ENCODE measurements around the gene CELF1.

Gene CELF1

GRCh38 chr11:47508240-47508957 lies 44.5 kb downstream of the CELF1 start:
- DNase-seq (ENCODE audit: low read depth), result no peak

DNA sequence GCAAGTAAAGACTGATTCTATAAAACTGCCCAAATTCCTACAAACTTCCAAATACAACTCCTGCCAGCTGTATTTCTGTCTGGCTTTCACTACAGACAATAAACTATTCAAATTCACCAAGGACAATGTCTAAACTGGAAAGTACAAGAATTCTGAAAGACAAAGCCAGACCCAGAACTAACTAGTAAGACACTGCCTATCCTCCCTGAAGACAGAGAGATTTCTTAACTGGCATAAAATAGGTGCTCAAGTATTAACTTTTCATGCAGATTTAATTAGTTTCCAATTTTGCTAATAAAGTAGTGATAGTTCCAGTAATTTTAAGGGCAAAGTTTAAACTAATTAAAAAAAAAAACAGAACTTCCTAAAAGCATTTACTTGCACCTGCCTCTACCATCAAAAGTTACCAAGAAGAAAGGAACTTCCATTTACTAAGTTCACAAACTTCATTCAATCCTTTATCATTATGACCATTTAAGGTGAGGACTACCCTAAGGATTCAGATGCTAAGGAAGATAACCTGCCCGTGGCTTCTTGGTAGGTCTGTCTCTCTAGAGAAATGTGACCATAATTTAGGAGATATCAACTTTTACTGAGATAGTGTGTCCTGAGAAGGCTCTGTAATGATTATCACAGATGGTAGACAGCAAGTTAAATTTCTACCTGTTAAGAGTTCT lies 45.2 kb downstream of the CELF1 start:
- DNase-seq (ENCODE audit: low read depth), result no peak

- DNase-seq (ENCODE audit: low read depth), result no peak
Observed at GRCh38 chr11:47506795-47507562, 46.0 kb downstream of the CELF1 start.

GRCh38 chr11:47506373-47506772 lies 46.6 kb downstream of the CELF1 start:
- no peak for DNase-seq (ENCODE audit: low read depth)

DNA sequence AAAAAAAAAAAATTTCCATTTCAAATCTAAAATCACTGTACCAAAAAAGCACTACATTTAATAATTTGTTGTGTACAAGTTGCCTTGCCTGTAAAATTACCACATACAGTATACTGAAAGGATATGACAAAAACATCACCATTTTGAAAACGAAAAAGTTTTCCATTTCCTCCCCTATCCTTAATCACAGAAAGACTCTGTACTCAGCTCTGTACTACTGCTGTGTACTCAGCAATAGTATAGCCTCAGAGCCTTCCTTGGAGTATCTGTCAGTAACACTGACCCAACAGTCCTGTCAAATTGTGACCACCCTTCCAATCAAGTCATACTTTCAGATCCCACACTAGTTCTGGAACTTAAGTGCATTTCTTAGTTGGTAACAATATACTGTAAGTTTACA lies 48.0 kb downstream of the CELF1 start:
- no peak for DNase-seq (ENCODE audit: low read depth)

GRCh38 chr11:47503227-47503626 lies 49.7 kb downstream of the CELF1 start:
- no peak for DNase-seq (ENCODE audit: low read depth)

GRCh38 chr11:47502767-47503166 lies 50.2 kb downstream of the CELF1 start:
- no peak for DNase-seq (ENCODE audit: low read depth)

GRCh38 chr11:47501101-47501500 lies 51.8 kb downstream of the CELF1 start:
- DNase-seq (ENCODE audit: low read depth), result no peak

- no peak for DNase-seq (ENCODE audit: low read depth)
Observed at GRCh38 chr11:47500121-47500520, 52.8 kb downstream of the CELF1 start.

DNA sequence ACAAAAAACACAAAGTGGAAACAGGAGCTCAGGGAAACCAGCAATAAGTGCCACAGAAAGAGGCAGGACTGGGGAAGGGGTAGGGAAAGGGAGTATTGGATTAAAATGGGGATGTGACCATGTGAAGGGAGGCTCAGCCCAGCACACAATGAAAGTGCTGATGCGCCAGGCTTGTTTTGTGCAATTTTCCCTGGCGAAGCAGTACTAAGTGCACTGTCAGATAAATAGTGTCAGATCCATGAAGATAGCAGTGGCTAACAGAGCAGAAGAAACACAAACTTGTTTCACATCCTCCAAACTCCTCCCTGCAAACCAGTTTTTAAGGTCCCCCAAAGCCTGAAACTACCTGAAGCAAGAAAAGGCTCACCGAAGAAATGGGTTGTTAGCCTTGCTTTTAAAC lies 53.3 kb downstream of the CELF1 start:
- DNase-seq (ENCODE audit: low read depth), result no peak

GRCh38 chr11:47499161-47499560 lies 53.8 kb downstream of the CELF1 start:
- DNase-seq (ENCODE audit: low read depth), result no peak

DNA sequence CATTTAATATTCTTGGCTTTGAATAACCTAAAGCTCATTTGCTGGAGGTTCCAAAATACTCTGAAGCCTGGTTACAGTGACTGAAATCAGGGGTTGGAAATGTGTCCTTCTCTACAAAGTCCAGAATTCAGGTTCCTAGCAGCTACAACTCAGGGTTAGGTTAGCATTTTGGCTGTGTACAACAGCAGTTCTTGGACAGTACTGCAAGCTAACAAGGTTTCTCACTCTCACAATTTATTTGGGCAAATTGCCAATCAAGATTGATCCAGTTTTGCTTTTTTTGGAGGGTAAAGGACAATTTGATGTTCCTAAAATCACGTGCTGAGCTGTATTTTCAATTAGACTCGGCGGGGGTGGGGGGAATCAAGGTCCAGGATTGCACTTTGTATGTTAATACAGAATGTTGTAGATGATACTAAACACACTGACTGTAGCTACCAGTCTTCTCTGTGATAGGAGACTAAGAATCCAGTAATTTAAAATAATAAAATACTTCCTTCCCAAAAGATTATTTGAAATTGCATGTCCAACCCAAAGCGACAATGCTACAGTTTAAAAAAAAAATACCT lies 54.3 kb downstream of the CELF1 start:
- no peak for DNase-seq (ENCODE audit: low read depth)

DNA sequence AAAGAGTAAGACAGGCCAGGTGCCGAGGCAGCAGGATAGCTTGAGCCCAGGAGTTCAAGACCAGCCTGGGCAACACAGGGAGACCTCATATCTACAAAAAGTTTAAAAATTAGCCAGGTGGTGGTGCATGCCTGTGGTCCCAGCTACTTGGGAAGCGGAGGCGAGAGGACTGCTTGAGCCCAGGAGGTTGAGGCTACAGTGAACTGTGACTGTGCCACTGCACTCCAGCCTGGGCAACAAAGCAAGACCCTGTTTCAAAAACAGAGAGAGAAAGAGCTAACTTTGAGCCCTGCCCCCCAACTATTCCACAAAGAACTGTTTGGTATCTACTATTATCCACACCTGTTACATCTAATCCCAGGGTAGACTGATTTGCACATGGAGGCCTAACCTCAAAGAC lies 54.8 kb downstream of the CELF1 start:
- no peak for DNase-seq (ENCODE audit: low read depth)

- no peak for DNase-seq (ENCODE audit: low read depth)
Observed at GRCh38 chr11:47496808-47497207, 56.1 kb downstream of the CELF1 start.

DNA sequence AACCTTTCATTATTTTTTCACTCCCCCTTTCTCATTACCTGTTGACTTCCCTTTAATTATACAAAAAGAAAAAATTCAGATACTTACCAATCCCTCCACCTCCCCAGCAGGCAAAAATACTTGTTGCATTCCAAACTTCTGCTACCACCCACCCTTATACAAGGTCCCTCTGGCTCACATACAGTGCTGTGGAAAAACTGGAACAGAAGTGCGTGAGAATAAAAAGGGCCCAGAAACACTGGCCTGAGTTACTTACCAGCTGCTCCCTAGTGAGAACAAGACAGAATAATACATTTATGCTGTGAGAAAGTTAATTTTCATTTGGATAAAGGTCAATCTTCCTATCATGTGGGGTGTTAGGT lies 57.1 kb downstream of the CELF1 start:
- no peak for DNase-seq (ENCODE audit: low read depth)

- no peak for DNase-seq (ENCODE audit: low read depth)
Observed at GRCh38 chr11:47495011-47495855, 57.7 kb downstream of the CELF1 start.

DNA sequence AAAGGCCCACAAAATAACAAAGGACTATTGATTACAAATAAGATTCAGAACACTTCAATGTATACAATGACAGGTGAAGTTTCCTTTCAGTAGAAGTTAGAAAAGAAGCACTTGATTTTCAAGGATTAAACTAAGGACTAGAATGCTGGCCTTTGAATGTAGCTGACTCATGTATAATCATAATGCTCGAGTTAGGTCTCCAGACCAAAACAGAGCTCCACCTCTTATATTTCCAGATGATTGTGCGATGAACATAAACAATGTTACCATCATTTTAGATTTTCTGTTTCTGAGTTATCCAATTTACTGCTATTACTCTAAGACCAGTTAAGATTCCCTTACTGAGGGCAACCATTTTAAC lies 63.6 kb downstream of the CELF1 start:
- no peak for DNase-seq (ENCODE audit: low read depth)

DNA sequence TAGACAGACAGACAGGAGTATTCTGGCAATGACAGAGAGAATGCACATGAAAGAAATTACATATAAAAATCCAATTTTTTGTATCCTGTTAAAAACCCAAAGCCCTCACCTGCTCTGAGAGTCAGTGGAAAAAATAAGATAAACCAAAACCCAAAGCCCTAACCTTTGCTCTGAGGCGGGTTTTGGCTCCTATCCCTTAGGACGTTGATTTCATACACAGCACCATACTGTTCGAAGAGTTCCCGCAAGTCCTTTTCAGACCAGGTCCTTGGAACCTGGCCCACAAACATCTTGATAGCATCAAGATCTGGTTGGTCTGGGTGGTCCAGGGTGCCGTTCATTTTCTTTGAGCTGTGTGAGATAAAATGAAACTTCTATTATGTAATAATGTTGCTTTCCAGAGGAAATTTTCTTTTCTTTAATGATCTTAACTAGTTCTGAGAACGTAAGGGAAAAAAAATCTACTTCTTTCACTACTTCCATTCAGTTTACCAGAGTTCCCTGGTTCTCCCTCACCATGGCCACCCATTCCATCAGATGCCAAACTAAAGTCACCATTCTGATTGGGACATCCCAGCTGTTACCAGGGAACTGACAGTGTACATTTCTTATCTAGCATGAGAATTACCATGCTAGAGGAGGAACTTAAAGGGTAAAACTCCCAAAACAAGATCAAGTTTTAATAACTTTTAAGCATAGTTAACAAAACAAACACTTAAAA lies 64.1 kb downstream of the CELF1 start:
- DNase-seq (ENCODE audit: low read depth), result no peak

DNA sequence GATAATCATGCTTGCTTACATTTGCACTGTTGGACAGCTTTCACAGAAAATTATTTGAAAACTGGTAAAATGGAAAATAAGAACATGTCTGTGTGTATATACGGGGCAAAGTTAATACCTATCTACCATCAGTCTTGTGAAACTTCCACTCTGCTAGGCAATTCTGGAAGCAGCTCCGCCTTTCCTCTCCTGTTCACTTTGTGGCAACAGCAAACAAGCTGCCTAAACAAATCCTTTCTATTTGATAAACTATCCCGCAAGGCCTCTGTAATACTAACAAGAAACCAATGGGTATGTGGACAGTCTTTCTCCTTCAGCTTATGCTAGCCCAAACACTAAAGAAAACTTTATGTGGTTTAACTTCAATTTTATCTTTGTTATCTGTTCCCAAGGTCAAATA lies 64.8 kb downstream of the CELF1 start:
- DNase-seq (ENCODE audit: low read depth), result no peak

GRCh38 chr11:47487421-47487820 lies 65.5 kb downstream of the CELF1 start:
- no peak for DNase-seq (ENCODE audit: low read depth)

DNA sequence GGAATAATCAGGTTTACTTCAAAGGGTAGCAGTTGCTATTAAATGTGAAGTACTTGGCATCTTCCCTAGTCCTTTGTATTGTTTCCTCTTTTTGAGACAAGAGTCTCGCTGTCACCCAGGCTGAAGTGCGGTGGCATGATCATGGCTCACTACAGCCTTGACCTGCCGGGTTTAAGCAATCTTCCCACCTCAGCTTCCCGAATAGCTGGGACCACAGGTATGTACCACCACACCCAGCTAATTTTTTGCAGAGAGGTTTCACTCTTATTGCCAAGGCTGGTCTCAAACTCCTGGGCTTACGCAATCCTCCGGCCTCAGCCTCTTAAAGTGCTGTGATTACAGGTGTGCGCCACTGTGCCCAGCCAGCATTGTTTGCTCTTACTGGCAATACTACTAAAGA lies 67.8 kb downstream of the CELF1 start:
- no peak for DNase-seq (ENCODE audit: low read depth)
